Type B pancreatic cell (in vitro differentiated cells): Measurements from ENCODE around the gene TCEA2. TPM values are rescaled to one million over a fixed set of nuclear protein-coding genes. Genes with fewer than 3 reads are reported as not detected.

Experiments used
- DNase-seq: peaks from one replicate; pipeline ENCODE4 v3.0.0; 2021; ENCODE audit warnings: mixed read lengths; ENCODE audit not compliant: unreplicated experiment; ENCODE audit errors: extremely low spot score
- H3K27ac Mint-ChIP-seq: 2 replicates; pipeline ENCODE4 v1.8.0; 2021; ENCODE audit warnings: mild to moderate bottlenecking, mixed read lengths
- H3K27me3 Mint-ChIP-seq: 2 replicates; pipeline ENCODE4 v1.8.0; 2021; ENCODE audit warnings: mixed read lengths
- H3K36me3 Mint-ChIP-seq: 2 replicates; pipeline ENCODE4 v1.8.0; 2021; ENCODE audit warnings: mixed read lengths
- H3K4me1 Mint-ChIP-seq: one replicate; pipeline ENCODE4 v1.8.0; 2021; ENCODE audit warnings: mixed read lengths; ENCODE audit not compliant: unreplicated experiment
- H3K4me3 Mint-ChIP-seq: 2 replicates; pipeline ENCODE4 v1.8.0; 2021; ENCODE audit warnings: mild to moderate bottlenecking, mixed read lengths
- H3K9me3 Mint-ChIP-seq: 2 replicates; pipeline ENCODE4 v1.8.0; 2021; ENCODE audit warnings: mixed read lengths
- total RNA-seq: library from RNA; stranded (reverse); gene quantifications from 2 replicates; pipeline ENCODE4 v1.2.1, GENCODE V29; 2021; ENCODE audit warnings: low replicate concordance
- TF ChIP-seq, protein P1 (sequence below): fragments of 200-600 bp; sonication (generic); conservative IDR thresholded peaks from 2 replicates; pipeline ENCODE4 v1.5.0; 2021; ENCODE audit warnings: antibody characterized with exemption, mild to moderate bottlenecking

TCEA2 gene
- total RNA-seq, 1 donor from 2014 or later = 73.3 TPM

- TF ChIP-seq, protein P1, sequence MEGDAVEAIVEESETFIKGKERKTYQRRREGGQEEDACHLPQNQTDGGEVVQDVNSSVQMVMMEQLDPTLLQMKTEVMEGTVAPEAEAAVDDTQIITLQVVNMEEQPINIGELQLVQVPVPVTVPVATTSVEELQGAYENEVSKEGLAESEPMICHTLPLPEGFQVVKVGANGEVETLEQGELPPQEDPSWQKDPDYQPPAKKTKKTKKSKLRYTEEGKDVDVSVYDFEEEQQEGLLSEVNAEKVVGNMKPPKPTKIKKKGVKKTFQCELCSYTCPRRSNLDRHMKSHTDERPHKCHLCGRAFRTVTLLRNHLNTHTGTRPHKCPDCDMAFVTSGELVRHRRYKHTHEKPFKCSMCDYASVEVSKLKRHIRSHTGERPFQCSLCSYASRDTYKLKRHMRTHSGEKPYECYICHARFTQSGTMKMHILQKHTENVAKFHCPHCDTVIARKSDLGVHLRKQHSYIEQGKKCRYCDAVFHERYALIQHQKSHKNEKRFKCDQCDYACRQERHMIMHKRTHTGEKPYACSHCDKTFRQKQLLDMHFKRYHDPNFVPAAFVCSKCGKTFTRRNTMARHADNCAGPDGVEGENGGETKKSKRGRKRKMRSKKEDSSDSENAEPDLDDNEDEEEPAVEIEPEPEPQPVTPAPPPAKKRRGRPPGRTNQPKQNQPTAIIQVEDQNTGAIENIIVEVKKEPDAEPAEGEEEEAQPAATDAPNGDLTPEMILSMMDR = no peak
- no peaks in the 10 kb centered on the region for H3K9me3 Mint-ChIP-seq
- H3K27me3 Mint-ChIP-seq = peaks cover 22% of the 10 kb centered on the region
- H3K36me3 Mint-ChIP-seq = no peaks in the 10 kb centered on the region
- no peak overlapping the region for H3K27ac Mint-ChIP-seq
- peak; percentile 54 for DNase-seq
- H3K4me1 Mint-ChIP-seq = peaks cover 5% of the 10 kb centered on the region
- H3K4me3 Mint-ChIP-seq = no peak overlapping the region
These were observed 44.9 kb downstream of the TCEA2 start for GRCh38 chr20:64107736-64108457.

GRCh38 chr20:64108731-64109681 lies 46.0 kb downstream of the TCEA2 start:
- Mint-ChIP-seq H3K4me3 (no peak overlapping the region), H3K27me3 (peaks cover 11% of the 10 kb centered on the region), H3K4me1 (no peaks in the 10 kb centered on the region), H3K27ac (no peak overlapping the region), H3K36me3 (no peaks in the 10 kb centered on the region), H3K9me3 (no peaks in the 10 kb centered on the region)
- DNase-seq = peak; percentile 65
- TF ChIP-seq, protein P1 = no peak

DNA sequence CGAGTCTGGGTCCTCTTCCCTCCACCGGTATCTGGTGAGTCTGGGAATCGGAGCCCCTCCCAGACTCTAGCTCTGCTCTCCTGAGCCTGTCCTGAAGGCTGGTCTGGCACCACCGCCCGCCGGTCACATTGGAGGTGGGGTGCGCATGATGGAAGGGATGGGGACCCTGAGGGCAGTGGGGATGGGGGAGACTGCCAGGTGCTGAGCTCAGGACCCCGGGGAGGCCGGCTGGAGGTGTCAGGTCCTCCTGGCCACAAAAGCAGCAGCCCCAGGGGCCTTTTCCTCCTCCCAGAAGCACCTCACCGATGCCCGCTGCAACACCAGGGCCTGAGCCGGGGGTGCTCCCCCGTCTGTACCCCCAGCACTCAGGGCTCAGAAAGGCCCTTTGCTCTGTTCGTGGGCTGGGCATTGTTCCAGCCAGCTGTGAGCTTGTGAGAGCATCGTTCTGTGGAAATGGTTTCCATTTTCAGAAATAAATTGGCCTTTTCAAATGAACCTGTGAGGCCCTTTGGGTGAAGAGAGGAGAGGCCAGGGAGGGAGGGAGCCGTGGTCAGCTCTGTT lies 46.9 kb downstream of the TCEA2 start:
- H3K9me3 Mint-ChIP-seq = no peaks in the 10 kb centered on the region
- no peaks in the 10 kb centered on the region for H3K36me3 Mint-ChIP-seq
- H3K27ac Mint-ChIP-seq = no peak overlapping the region
- TF ChIP-seq, protein P1 = no peak
- DNase-seq = peak; percentile 68
- H3K4me1 Mint-ChIP-seq = no peaks in the 10 kb centered on the region
- H3K4me3 Mint-ChIP-seq = no peak overlapping the region
- peaks cover 13% of the 10 kb centered on the region for H3K27me3 Mint-ChIP-seq

GRCh38 chr20:64110411-64111068 lies 47.5 kb downstream of the TCEA2 start:
- H3K27me3 Mint-ChIP-seq = peaks cover 13% of the 10 kb centered on the region
- no peak overlapping the region for H3K27ac Mint-ChIP-seq
- peak; percentile 63 for DNase-seq
- H3K4me3 Mint-ChIP-seq = no peak overlapping the region
- no peaks in the 10 kb centered on the region for H3K9me3 Mint-ChIP-seq
- no peaks in the 10 kb centered on the region for H3K4me1 Mint-ChIP-seq
- TF ChIP-seq, protein P1 = no peak
- no peaks in the 10 kb centered on the region for H3K36me3 Mint-ChIP-seq
